HG03432 (cell line): ENCODE data around the gene MYH13.

ENCODE experiments used
- ATAC-seq: cut with Tn5 transposase; IDR thresholded peaks from one replicate; pipeline ENCODE4 v1.9.1; 2021; ENCODE audit warnings: mild to moderate bottlenecking, moderate library complexity; ENCODE audit not compliant: unreplicated experiment

MYH13 gene

DNA sequence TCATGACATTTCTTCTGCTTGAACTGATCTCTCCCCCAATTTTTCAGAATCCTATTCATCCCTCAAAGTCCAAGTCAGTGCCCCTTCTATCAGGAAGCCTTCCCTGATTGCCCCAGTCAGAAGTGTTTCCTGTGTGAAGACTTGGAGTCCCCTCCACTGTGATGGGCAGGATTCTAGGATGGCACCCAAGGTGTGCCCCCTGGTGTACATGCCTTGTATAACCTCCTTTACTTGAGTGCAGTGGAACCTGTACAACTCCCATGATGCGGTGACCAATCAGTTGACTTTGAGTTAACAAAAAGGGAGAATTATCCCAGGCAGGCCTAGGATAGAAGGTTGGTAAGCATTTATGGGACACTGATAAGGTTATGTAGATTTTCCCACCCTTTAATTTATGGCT, 23.4 kb downstream of the MYH13 start:
- no peak for ATAC-seq

GRCh38 chr17:10344816-10345215, 28.0 kb downstream of the MYH13 start:
- ATAC-seq: no peak

- no peak for ATAC-seq
Observed at GRCh38 chr17:10339051-10339450, 33.8 kb downstream of the MYH13 start.

GRCh38 chr17:10337976-10338375, 34.8 kb downstream of the MYH13 start:
- no peak for ATAC-seq

GRCh38 chr17:10337136-10337535, 35.7 kb downstream of the MYH13 start:
- ATAC-seq: no peak

GRCh38 chr17:10336393-10336792, 36.4 kb downstream of the MYH13 start:
- ATAC-seq: no peak

- ATAC-seq: no peak
Observed at GRCh38 chr17:10332515-10332914, 40.3 kb downstream of the MYH13 start.

DNA sequence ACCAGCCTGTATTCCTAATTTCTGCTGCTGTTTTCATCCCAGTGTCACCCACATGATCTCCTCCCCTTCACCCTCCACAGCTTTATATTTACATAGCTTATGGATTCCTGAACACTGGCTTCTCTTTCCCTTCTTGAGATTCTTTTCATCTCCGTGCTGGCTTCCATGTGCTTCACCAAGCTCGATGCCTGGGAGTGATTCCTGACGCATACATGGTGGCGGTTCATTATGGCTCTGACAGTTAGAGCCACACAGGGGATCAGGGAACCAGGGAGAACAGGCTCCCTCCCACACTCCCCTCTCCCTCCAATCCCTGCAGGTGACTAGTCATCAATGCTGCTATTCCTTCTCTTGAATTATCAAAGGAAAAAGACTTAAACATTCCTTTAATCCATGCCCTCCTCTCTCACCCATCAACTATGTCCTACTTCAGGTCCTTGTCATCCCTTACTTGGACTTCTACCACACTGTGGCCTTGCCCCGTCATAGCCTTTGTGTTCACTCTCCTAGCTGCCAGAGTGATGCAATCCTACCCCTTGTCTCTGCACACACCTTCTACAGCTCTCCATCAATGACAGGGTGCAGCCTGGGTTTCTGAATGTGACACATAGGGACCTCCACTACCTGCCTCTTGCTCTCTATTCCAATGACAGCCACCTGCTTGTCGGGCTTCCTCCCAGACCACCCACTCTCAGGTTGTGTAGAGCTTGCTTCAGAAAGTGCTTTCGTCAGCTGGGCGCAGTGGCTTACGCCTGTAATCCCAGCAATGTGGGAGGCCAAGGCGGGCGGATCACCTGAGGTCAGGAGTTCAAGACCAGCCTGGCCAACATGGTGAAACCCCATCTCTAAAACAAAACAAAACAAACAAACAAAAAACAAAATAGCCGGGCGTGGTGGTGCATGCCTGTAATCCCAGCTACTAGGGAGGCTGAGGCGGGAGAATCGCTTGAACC, 43.6 kb downstream of the MYH13 start:
- ATAC-seq: no peak

DNA sequence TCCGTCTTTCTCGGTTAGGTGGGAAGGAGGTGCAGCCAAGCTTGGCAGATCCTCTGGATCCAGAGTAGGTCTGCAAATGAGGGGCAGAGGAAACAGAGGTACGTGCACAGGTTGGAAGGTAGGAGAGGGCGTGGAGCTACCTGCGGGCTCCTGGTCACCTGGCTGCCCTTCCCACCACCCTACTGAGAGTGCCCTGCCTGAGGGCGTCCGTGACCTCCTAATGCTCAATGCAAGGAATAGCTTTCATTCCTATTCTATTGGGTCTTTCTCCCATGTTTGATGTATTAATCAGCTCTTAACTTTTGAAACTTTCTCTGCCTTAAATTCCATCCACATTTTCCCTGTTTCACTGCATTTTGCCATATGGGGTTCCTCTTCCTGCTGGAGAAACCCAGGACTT, 44.6 kb downstream of the MYH13 start:
- ATAC-seq: no peak

GRCh38 chr17:10327640-10328039, 45.2 kb downstream of the MYH13 start:
- no peak for ATAC-seq

DNA sequence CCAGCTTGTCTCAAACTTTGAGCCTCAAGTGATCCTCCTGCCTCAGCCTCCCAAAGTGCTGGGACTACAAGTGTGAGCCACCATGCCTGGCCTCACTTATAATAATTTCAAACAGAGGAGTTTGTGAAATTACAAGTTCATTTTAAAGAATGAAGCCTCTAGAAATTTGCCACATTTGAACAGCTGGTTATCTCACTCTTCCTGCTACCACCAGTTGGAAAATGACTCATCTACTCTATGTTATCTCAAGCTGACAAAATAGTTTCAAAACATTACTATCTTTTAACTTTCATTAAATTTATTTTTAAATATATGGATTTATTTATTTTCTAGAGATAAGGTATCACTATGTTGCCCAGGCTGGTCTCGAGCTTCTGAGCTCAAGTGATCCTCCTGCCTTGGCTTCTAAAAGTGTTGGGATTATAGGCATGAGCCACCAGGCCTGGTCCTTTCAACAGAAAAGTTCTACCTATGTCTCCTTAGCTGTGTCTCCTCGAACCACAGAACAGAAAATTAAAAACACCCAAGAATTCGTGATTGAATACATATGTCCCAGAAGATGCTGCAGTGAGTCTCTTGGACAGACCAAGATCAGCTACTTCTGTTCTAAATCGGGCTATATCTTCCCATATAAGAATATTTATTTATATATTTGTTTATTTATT, 47.6 kb downstream of the MYH13 start:
- no peak for ATAC-seq

DNA sequence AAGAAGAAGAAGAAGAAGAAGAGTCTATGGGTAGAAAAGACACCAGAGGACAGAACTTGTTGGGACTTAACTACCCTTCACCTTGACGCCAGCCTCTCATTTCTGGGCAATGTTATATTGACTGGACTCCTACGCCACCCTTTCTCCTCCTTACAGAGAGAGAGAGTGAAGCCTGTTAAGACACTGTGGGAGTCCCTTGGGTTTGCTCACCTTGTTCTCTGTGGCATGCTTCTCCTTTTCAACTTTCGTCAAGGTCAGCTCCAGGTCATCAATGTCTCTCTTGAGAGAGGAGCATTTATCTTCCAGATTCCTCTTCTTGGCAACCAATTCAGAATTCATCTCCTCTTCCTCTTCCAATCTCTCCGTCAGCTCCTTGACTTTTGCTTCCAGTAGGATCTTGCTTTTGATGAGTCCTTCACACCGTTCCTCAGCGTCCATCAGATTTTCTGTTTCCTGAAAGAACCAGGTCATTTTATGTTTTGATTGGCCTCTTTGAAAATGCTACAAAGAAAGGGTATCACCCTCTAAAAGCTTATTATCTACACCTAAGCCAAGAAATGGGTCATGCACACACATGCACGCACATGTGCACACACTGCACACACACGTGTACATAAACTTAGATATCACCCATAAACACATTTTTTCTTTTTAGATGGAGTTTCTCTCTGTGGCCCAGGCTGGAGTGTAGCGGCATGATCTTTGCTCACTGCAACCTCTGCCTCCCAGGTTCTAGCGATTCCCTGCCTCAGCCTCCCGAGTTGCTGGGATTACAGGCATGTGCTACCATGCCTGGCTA, 48.8 kb downstream of the MYH13 start:
- no peak for ATAC-seq

DNA sequence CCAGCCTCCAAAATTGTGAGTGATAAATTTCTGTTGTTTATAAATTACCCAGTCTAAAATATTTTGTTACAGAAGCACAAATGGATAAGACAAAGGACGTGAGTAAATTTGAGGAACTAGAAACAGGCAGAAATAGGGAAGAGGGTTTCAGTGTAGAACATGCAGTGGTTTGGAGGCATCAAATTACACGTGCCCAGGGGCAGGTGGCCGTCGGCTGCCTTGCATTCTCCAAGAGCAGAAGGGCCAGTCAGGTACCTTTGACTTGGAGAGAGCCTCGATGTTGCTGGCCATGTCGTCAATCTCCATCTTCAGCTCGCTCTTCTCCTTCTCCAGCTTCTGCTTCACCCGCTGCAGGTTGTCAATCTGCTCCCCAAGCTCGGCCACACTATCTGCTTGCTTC, 54.3 kb downstream of the MYH13 start:
- ATAC-seq: no peak

GRCh38 chr17:10317543-10317834, 55.3 kb downstream of the MYH13 start:
- ATAC-seq: no peak

GRCh38 chr17:10316801-10317542, 55.8 kb downstream of the MYH13 start:
- peak; percentile 71 for ATAC-seq

GRCh38 chr17:10314329-10314728, 58.5 kb downstream of the MYH13 start:
- ATAC-seq: no peak

- ATAC-seq: no peak
Observed at GRCh38 chr17:10313037-10313672, 59.7 kb downstream of the MYH13 start.

- ATAC-seq: no peak
Observed at GRCh38 chr17:10311131-10311530, 61.7 kb downstream of the MYH13 start.

DNA sequence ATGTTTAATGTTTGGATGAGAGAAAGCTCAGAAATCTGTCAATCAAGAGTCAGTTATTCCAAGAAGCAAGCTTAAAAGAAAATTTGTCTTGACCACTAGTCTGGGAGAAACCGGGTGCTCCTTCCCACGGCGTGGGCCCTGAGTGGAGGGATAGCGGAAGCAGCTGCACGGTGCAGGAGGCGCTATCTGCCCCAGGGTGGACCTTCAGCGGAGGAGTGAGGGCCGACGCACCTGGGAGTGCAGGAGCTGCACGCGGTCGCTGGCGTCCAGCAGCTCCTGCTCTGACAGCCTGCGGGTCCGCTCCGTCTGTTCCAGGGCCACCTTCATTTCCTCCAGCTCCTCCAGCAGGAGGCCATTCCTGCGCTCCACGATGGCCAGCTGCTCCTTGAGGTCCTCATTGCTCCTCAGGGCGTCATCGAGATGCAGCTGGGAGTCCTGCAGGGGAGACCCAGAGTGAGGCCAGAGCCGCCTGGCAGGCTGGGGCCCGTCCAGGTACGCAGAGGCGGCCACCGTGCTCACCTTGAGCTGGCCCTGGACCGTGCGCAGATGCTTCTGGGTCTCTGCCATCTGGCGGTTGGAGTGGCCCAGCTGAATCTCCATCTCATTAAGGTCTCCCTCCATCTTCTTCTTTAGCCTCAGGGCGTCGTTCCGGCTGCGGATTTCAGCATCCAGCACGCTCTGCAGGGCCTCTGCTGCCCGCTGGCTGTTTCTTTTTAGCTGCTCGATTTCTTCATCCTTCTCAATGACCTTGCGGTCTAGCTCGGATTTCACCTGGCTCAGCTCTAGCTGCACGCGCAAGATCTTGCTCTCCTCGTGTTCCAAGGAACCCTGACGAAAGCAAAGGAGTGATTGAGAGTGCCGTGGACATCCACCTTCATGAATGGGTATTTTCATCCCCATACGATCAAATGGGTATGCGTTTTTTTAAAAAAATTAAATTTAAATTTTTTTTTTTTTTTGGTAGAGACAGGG, 63.5 kb downstream of the MYH13 start:
- no peak for ATAC-seq
